Thyroid gland (tissue), 4 donors: ENCODE data around the gene ZRANB3. TPM values are rescaled to one million over a fixed set of nuclear protein-coding genes. Genes with fewer than 3 reads are reported as not detected.

Experiments
- DNase-seq, 2 donors: peaks; one replicate each; pipeline ENCODE4 v3.0.0-alpha.2; 2019
- H3K27ac ChIP-seq, 3 donors: fragments of 200-600 bp; sonication (generic); 1 replicate in 2 of 3; 2 replicates in 1 of 3; pipeline ENCODE4 v1.5.1; 2016 to 2019; ENCODE audit warnings: mild to moderate bottlenecking in 1 of 3, moderate library complexity in 1 of 3
- H3K27me3 ChIP-seq: fragments of 200-600 bp; sonication (generic); one replicate; pipeline ENCODE4 v1.5.1; 2019
- H3K36me3 ChIP-seq, 2 donors: fragments of 200-600 bp; sonication (generic); one replicate each; pipeline ENCODE4 v1.5.1; 2016 to 2019
- H3K4me1 ChIP-seq, 2 donors: fragments of 200-600 bp; sonication (generic); one replicate each; pipeline ENCODE4 v1.5.1; 2017 to 2019
- H3K4me3 ChIP-seq, 3 donors: fragments of 200-600 bp; sonication (generic); replicated peaks in 1 of 3; 1 replicate in 2 of 3; 2 replicates in 1 of 3; pipeline ENCODE4 v1.5.1; 2016; ENCODE audit warnings: mild to moderate bottlenecking in 1 of 3
- H3K9me3 ChIP-seq: fragments of 200-600 bp; sonication (generic); one replicate; pipeline ENCODE4 v1.5.1; 2017
- CTCF ChIP-seq, 6 experiments: fragments of 200-600 bp in 3 of 6; fragments of 450-650 bp in 3 of 6; sonication (generic) in 3 of 6; IDR thresholded peaks; one replicate each; pipeline ENCODE4 v1.5.1; 2016 to 2019; ENCODE audit warnings: antibody characterized with exemption in 6 of 6, mild to moderate bottlenecking in 2 of 6, inconsistent platforms in 1 of 6, moderate library complexity in 1 of 6
- POLR2A ChIP-seq, 2 donors: fragments of 450-650 bp; IDR thresholded peaks; one replicate each; pipeline ENCODE4 v1.6.1; 2017; ENCODE audit warnings: antibody characterized with exemption in 2 of 2, mild to moderate bottlenecking in 2 of 2, moderate library complexity in 1 of 2
- WGBS, 2 donors: methylation state at CpG; one replicate each; pipeline ENCODE4 v1.1.5; 2017; 5-methylcytosine and 5-hydroxymethylcytosine counted together
- intact Hi-C: fragments of 100-400 bp; cut with DNase I; formaldehyde crosslinking; loops from one replicate; pipeline ENCODE4 v1.15.1; 2023
- total RNA-seq, 4 donors: library from RNA; depleted of rRNA; stranded (reverse); fragments of >200 nt; gene quantifications; one replicate each; pipeline ENCODE4 v1.2.3, GENCODE V29; 2016

The ZRANB3 gene
- total RNA-seq, 4 donors from 2014 or later, result 3.1 to 12.2 (median 9.3) TPM

DNA sequence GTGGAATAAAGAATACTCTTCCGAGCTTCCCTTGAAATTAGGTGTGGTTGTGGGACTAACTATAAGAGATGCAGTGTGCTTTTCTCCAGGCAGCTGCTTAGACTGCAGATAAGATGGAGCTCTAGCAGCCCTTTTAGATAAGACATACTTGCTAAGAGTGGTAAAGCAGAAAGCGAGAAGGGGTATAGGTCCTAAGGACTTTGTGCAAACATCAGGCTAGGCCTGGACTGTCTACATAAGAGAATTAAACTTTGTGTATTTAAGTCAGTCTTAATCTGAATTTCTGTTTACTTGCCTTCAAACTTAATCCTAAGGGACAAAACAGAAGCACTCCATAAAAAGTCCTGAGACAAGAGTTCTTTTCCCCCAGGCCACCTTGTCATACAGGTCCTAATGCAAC lies 260.0 kb downstream of the ZRANB3 start:
- TF ChIP-seq POLR2A (IDR thresholded peaks at IDR 0.05) (no peak), CTCF (IDR thresholded peaks at IDR 0.05) (no peak)
- no peak for DNase-seq
- H3K27ac ChIP-seq, result no peak overlapping the region
- no peaks in the 10 kb centered on the region for H3K4me1 ChIP-seq
- no peaks in the 10 kb centered on the region for H3K36me3 ChIP-seq
- 94 to 96% methylated on average over 2 of the region's 2 CpGs for WGBS, 2 donors
- no peaks in the 10 kb centered on the region for H3K9me3 ChIP-seq
- no peak overlapping the region for H3K4me3 ChIP-seq
- intact Hi-C loops, result no loop called here
- H3K27me3 ChIP-seq, result no peaks in the 10 kb centered on the region

DNA sequence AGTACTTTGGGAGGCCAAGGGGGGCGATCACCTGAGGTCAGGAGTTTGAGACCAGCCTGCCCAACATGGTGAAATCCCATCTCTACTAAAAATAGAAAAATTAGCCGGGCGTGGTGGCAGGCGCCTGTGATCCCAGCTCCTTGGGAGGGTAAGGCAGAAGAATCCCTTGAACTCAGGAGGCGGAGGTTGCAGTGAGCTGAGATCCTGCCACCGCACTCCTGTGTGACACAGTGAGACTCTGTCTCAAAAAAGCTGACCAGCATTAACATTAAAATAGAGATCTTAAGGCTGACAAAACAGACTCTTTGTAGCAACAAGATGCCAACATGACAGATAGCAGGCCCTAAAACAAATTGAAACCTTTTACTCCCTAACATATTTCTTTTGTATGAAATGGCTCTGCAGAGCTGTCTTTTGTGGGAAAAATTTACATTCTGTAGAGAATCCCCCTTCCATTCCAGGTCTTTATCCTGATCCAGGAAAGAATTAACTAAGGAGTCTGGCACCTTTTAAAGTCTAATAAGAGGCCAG lies 265.0 kb downstream of the ZRANB3 start:
- H3K27me3 ChIP-seq, result no peaks in the 10 kb centered on the region
- 93 to 94% methylated on average over 6 of the region's 6 CpGs for WGBS, 2 donors

DNA sequence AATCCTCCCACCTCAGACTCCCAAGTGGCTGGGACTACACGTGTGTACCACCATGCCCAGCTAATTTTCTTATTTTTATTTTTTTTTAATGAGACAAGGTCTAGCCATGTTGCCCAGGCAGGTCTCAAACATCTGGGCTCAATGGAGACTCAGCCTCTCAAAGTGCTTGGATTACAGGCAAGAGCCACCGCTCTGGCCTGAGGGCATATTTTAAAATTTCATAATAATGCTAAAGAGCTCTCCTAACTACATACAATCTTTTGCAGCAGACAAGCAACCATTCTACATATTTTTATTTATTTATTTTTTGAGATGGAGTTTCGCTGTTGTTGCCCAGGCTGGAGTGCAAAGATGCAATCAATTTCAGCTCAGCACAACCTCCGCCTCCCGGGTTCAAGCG lies 271.9 kb downstream of the ZRANB3 start:
- intact Hi-C loops, result no loop called here
- H3K27me3 ChIP-seq, result no peaks in the 10 kb centered on the region
- no peaks in the 10 kb centered on the region for H3K36me3 ChIP-seq
- no peak overlapping the region for H3K27ac ChIP-seq
- DNase-seq, result no peak
- no peak overlapping the region for H3K4me3 ChIP-seq
- WGBS, 2 donors, result 97 to 98% methylated on average over 6 of the region's 6 CpGs
- H3K9me3 ChIP-seq, result no peaks in the 10 kb centered on the region
- no peaks in the 10 kb centered on the region for H3K4me1 ChIP-seq
- TF ChIP-seq CTCF (IDR thresholded peaks at IDR 0.05), result no peak
- TF ChIP-seq POLR2A (IDR thresholded peaks at IDR 0.05), result no peak

More for the DNA sequence above, 265.0 kb downstream of the ZRANB3 start:
- TF ChIP-seq POLR2A (IDR thresholded peaks at IDR 0.05), result no peak
- TF ChIP-seq CTCF (IDR thresholded peaks at IDR 0.05), result no peak
- Histone ChIP-seq H3K27ac (no peak overlapping the region), H3K4me1 (no peaks in the 10 kb centered on the region), H3K4me3 (no peak overlapping the region), H3K36me3 (no peaks in the 10 kb centered on the region), H3K9me3 (no peaks in the 10 kb centered on the region)
- intact Hi-C loops, result no loop called here
- DNase-seq, result no peak

GRCh38 chr2:135258193-135258592 lies 272.8 kb downstream of the ZRANB3 start:
- Histone ChIP-seq H3K27ac (no peak overlapping the region), H3K9me3 (no peaks in the 10 kb centered on the region), H3K36me3 (no peaks in the 10 kb centered on the region), H3K4me1 (no peaks in the 10 kb centered on the region), H3K4me3 (no peak overlapping the region), H3K27me3 (no peaks in the 10 kb centered on the region)
- 93 to 94% methylated on average over 4 of the region's 4 CpGs for WGBS, 2 donors
- no peak for DNase-seq
- intact Hi-C loops, result no loop called here
- TF ChIP-seq POLR2A (IDR thresholded peaks at IDR 0.05), result no peak
- no peak for TF ChIP-seq CTCF (IDR thresholded peaks at IDR 0.05)

GRCh38 chr2:135257383-135258090 lies 273.5 kb downstream of the ZRANB3 start:
- DNase-seq, result no peak
- no peak overlapping the region for H3K27ac ChIP-seq
- H3K4me3 ChIP-seq, result no peak overlapping the region
- H3K36me3 ChIP-seq, result no peaks in the 10 kb centered on the region
- TF ChIP-seq POLR2A (IDR thresholded peaks at IDR 0.05) (no peak), CTCF (IDR thresholded peaks at IDR 0.05) (no peak)
- 87 to 91% methylated on average over 2 of the region's 2 CpGs for WGBS, 2 donors
- intact Hi-C loops, result no loop called here
- no peaks in the 10 kb centered on the region for H3K9me3 ChIP-seq
- no peaks in the 10 kb centered on the region for H3K27me3 ChIP-seq
- no peaks in the 10 kb centered on the region for H3K4me1 ChIP-seq
